ENCODE data around the gene KREMEN1. TPM values are rescaled to one million over a fixed set of nuclear protein-coding genes. Genes with fewer than 3 reads are reported as not detected.

KREMEN1 gene
- total and polyA plus RNA-seq, 2 of the 4 experiments (the other 2 are of a cell fraction) = 2.9 to 4.6 TPM

DNA sequence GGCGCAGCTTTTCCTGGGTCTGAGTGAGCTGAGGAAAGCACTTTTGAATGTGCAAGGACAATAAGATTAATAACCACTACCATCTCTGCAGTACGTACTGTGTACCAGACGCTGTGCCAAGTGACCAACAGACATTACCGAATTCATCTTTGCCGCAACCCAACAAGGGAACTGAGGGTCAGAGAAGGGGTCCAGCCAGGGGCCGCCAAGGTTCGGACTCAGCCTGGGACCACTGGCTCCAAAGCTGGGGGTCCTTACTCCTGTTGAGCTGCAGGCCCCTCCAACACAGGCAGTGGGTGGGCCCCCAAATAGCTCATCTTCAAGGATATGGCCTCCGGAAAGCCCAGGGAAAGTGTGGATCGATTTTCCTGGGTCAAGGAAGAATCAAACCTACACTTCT is 77.9 kb downstream of the KREMEN1 start:
- BruUV-seq (replicated peaks) = no TSS peak
- H3K14ac ChIP-seq (replicated peaks; ENCODE audit: low read depth, low read length) = no peak overlapping the region
- H4K91ac ChIP-seq (ENCODE audit: insufficient read depth, low read depth, low read length) = no peak overlapping the region
- ChIA-PET POLR2A (ENCODE audit: unreplicated experiment) (no interaction called here), CTCF (interaction anchor here (0.9 kb wide), 1 partner anchor 109 kb away, joined by 3 read pairs; no protein-coding TSS in a partner anchor)
- H3K4me1 ChIP-seq (ENCODE audit: control insufficient read depth, insufficient read depth, low read length) = no peaks in the 10 kb centered on the region; the same call in 1 of the 2 replicates
- in situ Hi-C loops (cut with MboI; ENCODE audit: low sequenced_read_pairs) = loop anchor here (5.0 kb wide), 1 partner anchor 298 kb away; no protein-coding TSS in a partner anchor
- H2BK20ac ChIP-seq (ENCODE audit: low read depth, low read length) = no peak overlapping the region
- WGBS, 2 experiments (ENCODE audit: extremely low coverage in 2 of 2, insufficient read length in 1 of 2) = no CpG with 5 or more reads among the region's 9 CpGs
- TF ChIP-seq MAFK (IDR thresholded peaks at IDR 0.05; ENCODE audit: low read depth, low read length) (no peak), RFX5 (IDR thresholded peaks at IDR 0.05; ENCODE audit: low read depth, low read length) (no peak), NFE2L2 (IDR thresholded peaks at IDR 0.05; ENCODE audit: low read depth, low read length) (no peak), SMC3 (IDR thresholded peaks at IDR 0.05; ENCODE audit: low read depth, low read length) (no peak), RAD21 (IDR thresholded peaks at IDR 0.05; ENCODE audit: low read length) (no peak), CHD1 (IDR thresholded peaks at IDR 0.05; ENCODE audit: low read depth, low read length) (no peak), CEBPB (IDR thresholded peaks at IDR 0.05; ENCODE audit: low read depth, low read length) (no peak), RCOR1 (IDR thresholded peaks at IDR 0.05; ENCODE audit: insufficient replicate concordance, low read length) (no peak), MAZ (IDR thresholded peaks at IDR 0.05; ENCODE audit: borderline replicate concordance, low read depth, low read length) (no peak), BHLHE40 (IDR thresholded peaks at IDR 0.05; ENCODE audit: low read depth, low read length) (no peak), MXI1 (IDR thresholded peaks at IDR 0.05; ENCODE audit: borderline replicate concordance, low read depth, low read length) (no peak), POLR2A (IDR thresholded peaks at IDR 0.05; ENCODE audit: low read depth, low read length) (no peak), FOS (IDR thresholded peaks at IDR 0.05; ENCODE audit: low read depth, low read length) (no peak)
- TF ChIP-seq, protein P1, sequence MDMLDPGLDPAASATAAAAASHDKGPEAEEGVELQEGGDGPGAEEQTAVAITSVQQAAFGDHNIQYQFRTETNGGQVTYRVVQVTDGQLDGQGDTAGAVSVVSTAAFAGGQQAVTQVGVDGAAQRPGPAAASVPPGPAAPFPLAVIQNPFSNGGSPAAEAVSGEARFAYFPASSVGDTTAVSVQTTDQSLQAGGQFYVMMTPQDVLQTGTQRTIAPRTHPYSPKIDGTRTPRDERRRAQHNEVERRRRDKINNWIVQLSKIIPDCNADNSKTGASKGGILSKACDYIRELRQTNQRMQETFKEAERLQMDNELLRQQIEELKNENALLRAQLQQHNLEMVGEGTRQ (IDR thresholded peaks at IDR 0.05; ENCODE audit: low read depth, low read length) = no peak
- TF ChIP-seq, protein P2, sequence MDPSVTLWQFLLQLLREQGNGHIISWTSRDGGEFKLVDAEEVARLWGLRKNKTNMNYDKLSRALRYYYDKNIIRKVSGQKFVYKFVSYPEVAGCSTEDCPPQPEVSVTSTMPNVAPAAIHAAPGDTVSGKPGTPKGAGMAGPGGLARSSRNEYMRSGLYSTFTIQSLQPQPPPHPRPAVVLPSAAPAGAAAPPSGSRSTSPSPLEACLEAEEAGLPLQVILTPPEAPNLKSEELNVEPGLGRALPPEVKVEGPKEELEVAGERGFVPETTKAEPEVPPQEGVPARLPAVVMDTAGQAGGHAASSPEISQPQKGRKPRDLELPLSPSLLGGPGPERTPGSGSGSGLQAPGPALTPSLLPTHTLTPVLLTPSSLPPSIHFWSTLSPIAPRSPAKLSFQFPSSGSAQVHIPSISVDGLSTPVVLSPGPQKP (IDR thresholded peaks at IDR 0.05; ENCODE audit: borderline replicate concordance, low read depth, low read length) = no peak
- TF ChIP-seq, protein P3, sequence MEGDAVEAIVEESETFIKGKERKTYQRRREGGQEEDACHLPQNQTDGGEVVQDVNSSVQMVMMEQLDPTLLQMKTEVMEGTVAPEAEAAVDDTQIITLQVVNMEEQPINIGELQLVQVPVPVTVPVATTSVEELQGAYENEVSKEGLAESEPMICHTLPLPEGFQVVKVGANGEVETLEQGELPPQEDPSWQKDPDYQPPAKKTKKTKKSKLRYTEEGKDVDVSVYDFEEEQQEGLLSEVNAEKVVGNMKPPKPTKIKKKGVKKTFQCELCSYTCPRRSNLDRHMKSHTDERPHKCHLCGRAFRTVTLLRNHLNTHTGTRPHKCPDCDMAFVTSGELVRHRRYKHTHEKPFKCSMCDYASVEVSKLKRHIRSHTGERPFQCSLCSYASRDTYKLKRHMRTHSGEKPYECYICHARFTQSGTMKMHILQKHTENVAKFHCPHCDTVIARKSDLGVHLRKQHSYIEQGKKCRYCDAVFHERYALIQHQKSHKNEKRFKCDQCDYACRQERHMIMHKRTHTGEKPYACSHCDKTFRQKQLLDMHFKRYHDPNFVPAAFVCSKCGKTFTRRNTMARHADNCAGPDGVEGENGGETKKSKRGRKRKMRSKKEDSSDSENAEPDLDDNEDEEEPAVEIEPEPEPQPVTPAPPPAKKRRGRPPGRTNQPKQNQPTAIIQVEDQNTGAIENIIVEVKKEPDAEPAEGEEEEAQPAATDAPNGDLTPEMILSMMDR (conservative IDR thresholded peaks at IDR 0.05; ENCODE audit: low read depth, low read length) = no peak
- no peak overlapping the region for H2BK5ac ChIP-seq (ENCODE audit: low read depth, low read length, poor library complexity, severe bottlenecking)
- H2BK120ac ChIP-seq (ENCODE audit: low read depth, low read length) = no peak overlapping the region
- H3K4ac ChIP-seq (ENCODE audit: low read depth, low read length) = no peak overlapping the region
- H3K4me3 ChIP-seq (ENCODE audit: insufficient read depth, low read depth, low read length) = no peak overlapping the region
- H4K5ac ChIP-seq (ENCODE audit: low read depth, low read length) = no peak overlapping the region
- H3K27me3 ChIP-seq (ENCODE audit: control insufficient read depth, insufficient read depth, low read length) = no peaks in the 10 kb centered on the region; the same call in 1 of the 2 replicates
- no peak overlapping the region for H2BK15ac ChIP-seq (ENCODE audit: low read depth, low read length)
- H3K79me1 ChIP-seq (ENCODE audit: low read depth in 1 of 2, low read length in 2 of 2) = no peaks in the 10 kb centered on the region
- no peak overlapping the region for H3K4me2 ChIP-seq (ENCODE audit: low read depth, low read length)
- H3K18ac ChIP-seq (ENCODE audit: low read depth, low read length) = no peak overlapping the region
- no peaks in the 10 kb centered on the region for H3K36me3 ChIP-seq (ENCODE audit: control insufficient read depth, insufficient read depth, low read length)
- dilution Hi-C loops (cut with HindIII; ENCODE audit: low sequenced_read_pairs, unreplicated experiment) = no loop called here
- no peaks in the 10 kb centered on the region for H4K20me1 ChIP-seq (ENCODE audit: insufficient read depth, low read length)
- ATAC-seq (ENCODE audit: low read depth) = no peak
- no peaks in the 10 kb centered on the region for H3K9me3 ChIP-seq (ENCODE audit: control insufficient read depth, insufficient read depth, low read length)
- no peaks in the 10 kb centered on the region for H3K9me1 ChIP-seq (ENCODE audit: insufficient read depth, low read length)
- no peak overlapping the region for H3K27ac ChIP-seq (ENCODE audit: insufficient read depth, low read length)
- H4K8ac ChIP-seq (ENCODE audit: low read depth in 2 of 2, low read length in 2 of 2) = no peak overlapping the region
- no peak overlapping the region for H3K23ac ChIP-seq (ENCODE audit: low read depth, low read length)
- no peak overlapping the region for H3K9ac ChIP-seq (ENCODE audit: low read depth, low read length)
- H3K56ac ChIP-seq (ENCODE audit: extremely low read depth, insufficient read depth, low read length) = no peak overlapping the region
- H2AFZ ChIP-seq (replicated peaks; ENCODE audit: low read length, poor library complexity) = no peak overlapping the region
- intact Hi-C loops (cut with micrococcal nuclease) = loop anchor here (5.0 to 10.0 kb wide), 2 partner anchors 78 to 546 kb away; partner anchors contain the start of gene KREMEN1
- H2AK9ac ChIP-seq (replicated peaks; ENCODE audit: low read depth, low read length, poor library complexity) = no peak overlapping the region
- no peak for DNase-seq
- no peak overlapping the region for H2AK5ac ChIP-seq (ENCODE audit: low read depth, low read length)
